ENCODE results near the gene LMAN1L. TPM values are rescaled to one million over a fixed set of nuclear protein-coding genes. Genes with fewer than 3 reads are reported as not detected.

Gene LMAN1L
- total RNA-seq, 1 experiment from 2014 or later = 0.23 TPM

- no peak overlapping the region for H3K4me3 Mint-ChIP-seq (ENCODE audit: unreplicated experiment)
- peaks cover 49% of the 10 kb centered on the region for H3K4me1 Mint-ChIP-seq (ENCODE audit: insufficient read depth, unreplicated experiment)
- ChIA-PET CTCF (interaction anchor here (0.7 kb wide), 1 partner anchor 465 kb away, joined by 3 read pairs; no protein-coding TSS in a partner anchor), POLR2A (interaction anchor here (1.6 kb wide), 1 partner anchor 39 kb away, joined by 5 read pairs; no protein-coding TSS in a partner anchor)
- intact Hi-C loops (cut with micrococcal nuclease) = no loop called here
- H3K27me3 Mint-ChIP-seq (ENCODE audit: insufficient read depth, unreplicated experiment) = no peaks in the 10 kb centered on the region
- TF ChIP-seq CTCF (IDR thresholded peaks at IDR 0.05; ENCODE audit: unreplicated experiment) = no peak
- DNase-seq (ENCODE audit: unreplicated experiment) = no peak
- no TSS peak for BruUV-seq (replicated peaks)
- H3K9me3 Mint-ChIP-seq (ENCODE audit: unreplicated experiment) = no peaks in the 10 kb centered on the region
- H3K36me3 Mint-ChIP-seq (ENCODE audit: insufficient read depth, unreplicated experiment) = peaks cover 10% of the 10 kb centered on the region
- H3K27ac Mint-ChIP-seq (ENCODE audit: low read depth, unreplicated experiment) = no peak overlapping the region
Measured at GRCh38 chr15:74867466-74868038, 54.9 kb downstream of the LMAN1L start.

DNA sequence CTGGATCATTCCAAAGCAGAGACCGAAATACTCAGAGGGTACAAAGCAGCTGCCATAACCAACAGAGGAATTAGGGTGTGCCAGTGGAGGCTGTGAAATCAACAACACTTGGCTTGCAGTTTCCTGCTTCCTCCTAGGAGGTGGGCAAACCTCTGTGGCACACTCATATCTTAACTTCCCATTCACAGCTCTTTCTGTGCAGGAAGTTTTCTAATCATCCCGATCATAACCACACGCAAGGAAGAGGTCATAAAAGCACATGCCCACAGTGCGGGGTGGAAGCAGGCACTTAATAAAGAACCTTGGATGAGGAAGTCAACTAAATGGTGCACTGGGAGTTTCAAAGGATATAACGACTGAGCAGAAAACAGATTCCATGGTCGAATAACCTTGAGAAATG lies 55.4 kb downstream of the LMAN1L start:
- H3K27ac Mint-ChIP-seq (ENCODE audit: low read depth, unreplicated experiment) = no peak overlapping the region
- DNase-seq (ENCODE audit: unreplicated experiment) = no peak
- no peaks in the 10 kb centered on the region for H3K27me3 Mint-ChIP-seq (ENCODE audit: insufficient read depth, unreplicated experiment)
- H3K9me3 Mint-ChIP-seq (ENCODE audit: unreplicated experiment) = no peaks in the 10 kb centered on the region
- BruUV-seq (replicated peaks) = no TSS peak
- CTCF ChIA-PET = interaction anchor here (0.9 kb wide), 1 partner anchor 38 kb away, joined by 3 read pairs; no protein-coding TSS in a partner anchor
- peaks cover 53% of the 10 kb centered on the region for H3K4me1 Mint-ChIP-seq (ENCODE audit: insufficient read depth, unreplicated experiment)
- H3K4me3 Mint-ChIP-seq (ENCODE audit: unreplicated experiment) = no peak overlapping the region
- H3K36me3 Mint-ChIP-seq (ENCODE audit: insufficient read depth, unreplicated experiment) = peaks cover 15% of the 10 kb centered on the region
- intact Hi-C loops (cut with micrococcal nuclease) = no loop called here
- POLR2A ChIA-PET = interaction anchor here (1.6 kb wide), 1 partner anchor 38 kb away, joined by 5 read pairs; no protein-coding TSS in a partner anchor
- TF ChIP-seq CTCF (IDR thresholded peaks at IDR 0.05; ENCODE audit: unreplicated experiment) = no peak

- Mint-ChIP-seq H3K27me3 (ENCODE audit: insufficient read depth, unreplicated experiment) (no peaks in the 10 kb centered on the region), H3K9me3 (ENCODE audit: unreplicated experiment) (no peaks in the 10 kb centered on the region), H3K4me3 (ENCODE audit: unreplicated experiment) (peak overlapping the region; percentile 70), H3K4me1 (ENCODE audit: insufficient read depth, unreplicated experiment) (peaks cover 42% of the 10 kb centered on the region), H3K27ac (ENCODE audit: low read depth, unreplicated experiment) (peak overlapping the region; percentile 79), H3K36me3 (ENCODE audit: insufficient read depth, unreplicated experiment) (peaks cover 16% of the 10 kb centered on the region)
- intact Hi-C loops (cut with micrococcal nuclease) = no loop called here
- DNase-seq (ENCODE audit: unreplicated experiment) = no peak
- CTCF ChIA-PET = interaction anchor here (0.6 to 2.4 kb wide), 10 partner anchors 25 to 220 kb away, joined by 3 to 24 read pairs (median 6); partner anchors contain the start of gene ULK3
- no TSS peak for BruUV-seq (replicated peaks)
- TF ChIP-seq CTCF (IDR thresholded peaks at IDR 0.05; ENCODE audit: unreplicated experiment) = no peak
- POLR2A ChIA-PET = interaction anchor here (0.6 to 2.9 kb wide), 9 partner anchors 10 to 51 kb away, joined by 4 to 29 read pairs (median 16); partner anchors contain the start of genes FAM219B, MPI and ULK3
Measured at GRCh38 chr15:74869372-74869725, 56.7 kb downstream of the LMAN1L start.

- no peak for DNase-seq (ENCODE audit: unreplicated experiment)
- peaks cover 16% of the 10 kb centered on the region for H3K36me3 Mint-ChIP-seq (ENCODE audit: insufficient read depth, unreplicated experiment)
- peak overlapping the region; percentile 70 for H3K4me3 Mint-ChIP-seq (ENCODE audit: unreplicated experiment)
- ChIA-PET CTCF (interaction anchor here (0.6 to 2.4 kb wide), 13 partner anchors 25 to 431 kb away, joined by 3 to 24 read pairs (median 5); partner anchors contain the start of gene ULK3), POLR2A (interaction anchor here (0.6 to 2.9 kb wide), 11 partner anchors 11 to 104 kb away, joined by 3 to 29 read pairs (median 6); partner anchors contain the start of genes FAM219B, MPI and ULK3)
- peaks cover 39% of the 10 kb centered on the region for H3K4me1 Mint-ChIP-seq (ENCODE audit: insufficient read depth, unreplicated experiment)
- BruUV-seq (replicated peaks) = no TSS peak
- no peaks in the 10 kb centered on the region for H3K27me3 Mint-ChIP-seq (ENCODE audit: insufficient read depth, unreplicated experiment)
- peak overlapping the region; percentile 79 for H3K27ac Mint-ChIP-seq (ENCODE audit: low read depth, unreplicated experiment)
- intact Hi-C loops (cut with micrococcal nuclease) = no loop called here
- TF ChIP-seq CTCF (IDR thresholded peaks at IDR 0.05; ENCODE audit: unreplicated experiment) = no peak
- no peaks in the 10 kb centered on the region for H3K9me3 Mint-ChIP-seq (ENCODE audit: unreplicated experiment)
Measured at GRCh38 chr15:74869726-74870407, 57.2 kb downstream of the LMAN1L start.

Measured in MCF 10A (cell line).